IPS-20b (cell line): Measurements from ENCODE around the gene LMO7.

Experiments
- H3K27ac ChIP-seq: one replicate; pipeline ENCODE4 v1.5.1; 2013; ENCODE audit warnings: low read length
- H3K27me3 ChIP-seq: 2 replicates; pipeline ENCODE4 v1.6.1; 2013; ENCODE audit warnings: mild to moderate bottlenecking, low read length, inconsistent platforms; ENCODE audit not compliant: insufficient read depth
- H3K36me3 ChIP-seq: 2 replicates; pipeline ENCODE4 v1.6.1; 2013; ENCODE audit warnings: low read depth, mild to moderate bottlenecking, inconsistent platforms, low read length, moderate library complexity; ENCODE audit not compliant: insufficient read depth
- H3K4me1 ChIP-seq: 2 replicates; pipeline ENCODE4 v1.6.1; 2013; ENCODE audit warnings: mild to moderate bottlenecking, control low read depth, inconsistent platforms, low read length, moderate library complexity; ENCODE audit not compliant: insufficient read depth
- H3K4me3 ChIP-seq: 2 replicates; pipeline ENCODE4 v1.5.1; 2013; ENCODE audit warnings: mild to moderate bottlenecking, low read length, inconsistent platforms
- H3K9ac ChIP-seq: 2 replicates; pipeline ENCODE4 v1.6.1; 2013; ENCODE audit warnings: low read depth, mild to moderate bottlenecking, inconsistent platforms, low read length, moderate library complexity
- H3K9me3 ChIP-seq: 2 replicates; pipeline ENCODE4 v1.6.1; 2013; ENCODE audit warnings: mild to moderate bottlenecking, low read depth, low read length, inconsistent platforms; ENCODE audit not compliant: insufficient read depth

The LMO7 gene

GRCh38 chr13:75877071-75877470 is 240.9 kb downstream of the LMO7 start:
- H3K27me3 ChIP-seq: no peaks in the 10 kb centered on the region
- H3K9me3 ChIP-seq: no peaks in the 10 kb centered on the region
- no peak overlapping the region for H3K27ac ChIP-seq
- H3K4me3 ChIP-seq: no peak overlapping the region
- H3K9ac ChIP-seq: no peak overlapping the region
- H3K36me3 ChIP-seq: no peaks in the 10 kb centered on the region
- H3K4me1 ChIP-seq: peaks cover 15% of the 10 kb centered on the region; the same call in 1 of the 2 replicates

DNA sequence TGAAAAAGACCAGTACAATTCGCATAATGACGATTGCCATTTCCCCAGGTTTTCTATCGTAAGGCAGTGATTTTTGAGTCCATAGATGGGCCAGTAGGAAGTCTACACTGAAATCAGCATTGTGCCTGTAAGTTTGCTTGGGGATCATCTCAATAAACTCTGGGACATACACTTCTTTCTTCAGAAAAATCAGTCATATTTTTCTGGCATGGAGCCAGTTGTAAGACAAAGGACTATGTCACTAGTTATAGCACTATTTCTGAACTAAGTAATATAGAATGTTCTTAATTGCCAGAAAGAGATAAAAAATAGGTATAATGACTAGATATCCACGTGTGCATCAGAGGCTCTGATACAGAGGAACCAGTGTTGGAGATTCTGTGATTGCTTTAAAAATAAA is 243.5 kb downstream of the LMO7 start:
- Histone ChIP-seq H3K27ac (no peak overlapping the region), H3K4me3 (no peak overlapping the region), H3K27me3 (no peaks in the 10 kb centered on the region), H3K4me1 (peaks cover 15% of the 10 kb centered on the region; the same call in 1 of the 2 replicates), H3K36me3 (no peaks in the 10 kb centered on the region), H3K9ac (no peak overlapping the region), H3K9me3 (no peaks in the 10 kb centered on the region)

GRCh38 chr13:75881109-75881775 is 245.1 kb downstream of the LMO7 start:
- H3K9me3 ChIP-seq: no peaks in the 10 kb centered on the region
- no peaks in the 10 kb centered on the region for H3K36me3 ChIP-seq
- no peak overlapping the region for H3K4me3 ChIP-seq
- no peak overlapping the region for H3K27ac ChIP-seq
- no peak overlapping the region for H3K9ac ChIP-seq
- peaks cover 6% of the 10 kb centered on the region; the same call in 1 of the 2 replicates for H3K4me1 ChIP-seq
- H3K27me3 ChIP-seq: no peaks in the 10 kb centered on the region

DNA sequence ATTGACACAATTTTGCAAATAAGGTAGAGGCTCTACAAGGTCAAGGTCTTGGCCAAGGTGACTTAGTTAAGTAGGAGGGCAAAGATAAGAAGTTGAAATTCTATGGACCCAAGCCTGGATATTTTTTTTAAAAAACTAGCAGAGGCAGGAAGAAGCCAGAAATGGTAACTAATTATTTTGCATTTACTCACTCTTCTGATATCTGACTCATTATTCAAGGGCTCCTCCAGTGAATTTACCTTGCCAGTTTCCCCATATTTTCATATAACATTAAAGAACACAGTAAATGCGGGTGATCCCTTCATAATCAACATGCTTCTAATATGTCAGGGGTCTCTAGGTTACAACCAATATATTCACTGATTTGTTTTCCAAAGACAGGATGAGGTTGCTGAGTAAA is 246.1 kb downstream of the LMO7 start:
- Histone ChIP-seq H3K9me3 (no peaks in the 10 kb centered on the region), H3K27me3 (no peaks in the 10 kb centered on the region), H3K4me3 (no peak overlapping the region)

GRCh38 chr13:75889427-75889826 is 253.3 kb downstream of the LMO7 start:
- H3K9ac ChIP-seq: no peak overlapping the region
- no peaks in the 10 kb centered on the region for H3K27me3 ChIP-seq
- no peaks in the 10 kb centered on the region for H3K36me3 ChIP-seq
- no peak overlapping the region for H3K4me3 ChIP-seq
- no peaks in the 10 kb centered on the region for H3K9me3 ChIP-seq
- H3K4me1 ChIP-seq: peaks cover 15% of the 10 kb centered on the region; the same call in 1 of the 2 replicates
- H3K27ac ChIP-seq: no peak overlapping the region

More for the DNA sequence above, 246.1 kb downstream of the LMO7 start:
- 0 out of 2 replicates have a peak, but pooled peaks cover under 1% of the 10 kb centered on the region for H3K4me1 ChIP-seq
- no peaks in the 10 kb centered on the region for H3K36me3 ChIP-seq
- H3K9ac ChIP-seq: no peak overlapping the region
- no peak overlapping the region for H3K27ac ChIP-seq

DNA sequence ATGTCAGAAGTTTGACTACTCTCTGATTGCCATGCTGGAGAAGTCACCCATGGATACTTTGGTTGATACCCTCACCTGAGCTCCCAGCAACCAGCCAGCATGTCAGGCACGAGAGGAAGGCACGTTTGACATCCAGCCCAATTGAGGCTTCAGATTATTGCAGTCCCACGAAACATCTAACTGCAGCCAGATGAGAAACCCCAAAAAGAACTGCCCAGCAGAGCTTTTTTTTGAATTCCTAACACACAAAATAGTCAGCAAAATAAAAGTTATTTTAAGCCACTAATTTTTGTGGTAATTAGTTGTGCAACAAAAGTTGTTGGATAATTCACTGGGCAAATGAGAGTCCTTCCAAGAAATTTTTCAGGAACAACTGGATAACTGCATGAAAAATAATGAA is 259.0 kb downstream of the LMO7 start:
- Histone ChIP-seq H3K9ac (no peak overlapping the region), H3K4me3 (no peak overlapping the region), H3K27ac (no peak overlapping the region), H3K36me3 (no peaks in the 10 kb centered on the region), H3K27me3 (no peaks in the 10 kb centered on the region), H3K9me3 (no peaks in the 10 kb centered on the region), H3K4me1 (0 out of 2 replicates have a peak, but pooled peaks cover 5% of the 10 kb centered on the region)

GRCh38 chr13:75896271-75896670 is 260.1 kb downstream of the LMO7 start:
- Histone ChIP-seq H3K4me1 (0 out of 2 replicates have a peak, but pooled peaks cover 5% of the 10 kb centered on the region), H3K4me3 (no peak overlapping the region), H3K9me3 (no peaks in the 10 kb centered on the region), H3K9ac (no peak overlapping the region), H3K36me3 (no peaks in the 10 kb centered on the region), H3K27ac (no peak overlapping the region), H3K27me3 (no peaks in the 10 kb centered on the region)

DNA sequence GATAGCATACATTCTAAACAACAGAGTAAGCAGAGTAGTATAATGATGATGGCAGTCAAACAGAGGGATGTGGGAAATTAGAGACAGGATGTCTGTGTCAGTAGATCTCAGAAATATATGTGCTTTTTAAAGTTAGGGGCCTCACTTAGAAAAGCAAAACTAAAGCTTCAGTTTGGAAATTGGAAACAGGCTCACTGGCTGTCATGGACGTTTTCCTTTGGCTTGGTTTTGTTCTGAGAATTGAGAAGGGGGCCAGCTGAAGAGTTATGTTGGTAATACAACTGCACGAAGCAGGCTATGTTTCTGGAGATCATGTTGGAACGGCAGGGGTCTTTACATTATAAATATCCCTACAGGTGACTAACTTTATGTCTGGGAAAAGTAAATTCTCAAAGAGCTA is 261.3 kb downstream of the LMO7 start:
- Histone ChIP-seq H3K36me3 (no peaks in the 10 kb centered on the region), H3K27me3 (no peaks in the 10 kb centered on the region)

GRCh38 chr13:75901501-75901900 is 265.4 kb downstream of the LMO7 start:
- H3K9me3 ChIP-seq: no peaks in the 10 kb centered on the region

More for the DNA sequence above, 261.3 kb downstream of the LMO7 start:
- Histone ChIP-seq H3K4me3 (no peak overlapping the region), H3K4me1 (no peaks in the 10 kb centered on the region), H3K9me3 (no peaks in the 10 kb centered on the region), H3K27ac (no peak overlapping the region), H3K9ac (no peak overlapping the region)

GRCh38 chr13:75902166-75903104 is 266.3 kb downstream of the LMO7 start:
- H3K27ac ChIP-seq: no peak overlapping the region

More at GRCh38 chr13:75901501-75901900, 265.4 kb downstream of the LMO7 start:
- no peak overlapping the region for H3K9ac ChIP-seq
- no peaks in the 10 kb centered on the region for H3K27me3 ChIP-seq
- no peaks in the 10 kb centered on the region for H3K36me3 ChIP-seq
- H3K27ac ChIP-seq: no peak overlapping the region
- no peaks in the 10 kb centered on the region for H3K4me1 ChIP-seq
- no peak overlapping the region for H3K4me3 ChIP-seq

DNA sequence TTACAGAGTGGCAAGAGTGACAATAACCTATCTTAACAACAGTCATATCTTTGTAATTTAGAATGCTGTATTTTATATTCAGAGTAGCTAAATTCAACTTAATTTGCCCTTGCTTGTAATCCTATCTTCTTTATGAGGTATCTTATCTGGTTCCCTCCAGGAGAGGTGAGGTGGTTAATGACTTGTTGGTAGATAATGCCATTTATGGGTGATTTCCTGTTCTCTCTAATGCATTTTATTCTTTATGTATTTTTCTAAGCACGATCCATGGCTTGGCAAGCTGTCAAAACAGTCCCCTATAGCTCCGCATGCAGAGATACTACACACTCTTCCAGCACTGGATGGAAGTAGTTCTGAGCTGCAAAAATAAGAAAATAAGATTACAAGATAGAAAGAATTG is 267.9 kb downstream of the LMO7 start:
- no peak overlapping the region for H3K9ac ChIP-seq
- no peaks in the 10 kb centered on the region for H3K9me3 ChIP-seq
- no peaks in the 10 kb centered on the region for H3K27me3 ChIP-seq
- no peaks in the 10 kb centered on the region for H3K4me1 ChIP-seq
- no peaks in the 10 kb centered on the region for H3K36me3 ChIP-seq
- H3K27ac ChIP-seq: no peak overlapping the region
- no peak overlapping the region for H3K4me3 ChIP-seq

More at GRCh38 chr13:75902166-75903104, 266.3 kb downstream of the LMO7 start:
- Histone ChIP-seq H3K4me1 (no peaks in the 10 kb centered on the region), H3K9ac (no peak overlapping the region), H3K27me3 (no peaks in the 10 kb centered on the region), H3K9me3 (no peaks in the 10 kb centered on the region), H3K36me3 (no peaks in the 10 kb centered on the region), H3K4me3 (no peak overlapping the region)
